HEK293 (cell line): Measurements from ENCODE around the gene MDFIC.

Source experiments
- CTCF ChIA-PET: fragments of 350-600 bp; formaldehyde crosslinking; extraction: SDS; loops from one replicate; lab custom pipeline; 2021; ENCODE audit warnings: antibody characterized with exemption; lab: Yijun Ruan, JAX
- POLR2A ChIA-PET: fragments of 300-600 bp; formaldehyde crosslinking; extraction: SDS; loops from one replicate; lab custom pipeline; 2020; ENCODE audit warnings: antibody characterized with exemption, inconsistent platforms; lab: Yijun Ruan, JAX
- H3K27ac ChIP-seq: fragments of 200-500 bp; sonication (Bioruptor generic); 2 replicates; pipeline ENCODE4 v1.5.1; 2014; ENCODE audit warnings: low read depth, low read length, control low read depth, inconsistent platforms; ENCODE audit errors: extremely low read depth
- H3K36me3 ChIP-seq, 2 experiments: fragments of 200-500 bp in 1 of 2; sonication (Bioruptor generic) in 1 of 2; 1 replicate in 1 of 2; 2 replicates in 1 of 2; pipeline ENCODE4 v1.5.1; 2014 to 2017; ENCODE audit warnings: inconsistent platforms in 2 of 2, low read length in 2 of 2; ENCODE audit not compliant: control insufficient read depth in 2 of 2, insufficient read depth in 1 of 2
- H3K4me1 ChIP-seq: fragments of 200-500 bp; sonication (Bioruptor generic); 2 replicates; pipeline ENCODE4 v1.5.1; 2014; ENCODE audit warnings: mild to moderate bottlenecking, low read length, inconsistent platforms; ENCODE audit not compliant: control insufficient read depth, insufficient read depth
- H3K4me3 ChIP-seq: 2 replicates; pipeline ENCODE4 v1.5.1; 2011; ENCODE audit warnings: low read depth, mild to moderate bottlenecking, control low read depth, low read length, moderate library complexity
- H3K9me3 ChIP-seq: fragments of 200-500 bp; sonication (Bioruptor generic); 2 replicates; pipeline ENCODE4 v1.5.1; 2014; ENCODE audit warnings: low read depth, low read length, inconsistent platforms; ENCODE audit not compliant: control insufficient read depth, insufficient read depth
- PRDM10 ChIP-seq: fragments of 450-650 bp; formaldehyde crosslinking; IDR thresholded peaks from 2 replicates; pipeline ENCODE4 v1.5.1; 2016; ENCODE audit warnings: missing biosample characterization, missing genetic modification characterization
- SALL2 ChIP-seq: fragments of 450-650 bp; formaldehyde crosslinking; IDR thresholded peaks from 2 replicates; pipeline ENCODE4 v1.5.0; 2017; ENCODE audit warnings: missing biosample characterization, mild to moderate bottlenecking, missing genetic modification characterization, borderline replicate concordance
- SCRT2 ChIP-seq: fragments of 450-650 bp; formaldehyde crosslinking; IDR thresholded peaks from 2 replicates; pipeline ENCODE4 v1.5.1; 2016; ENCODE audit warnings: missing biosample characterization, missing genetic modification characterization
- TRIM28 ChIP-seq: IDR thresholded peaks from 2 replicates; pipeline ENCODE4 v1.6.1; 2011; ENCODE audit warnings: low read length, control low read depth, borderline replicate concordance
- ZBTB11 ChIP-seq: fragments of 450-650 bp; formaldehyde crosslinking; conservative IDR thresholded peaks from 2 replicates; pipeline ENCODE4 v1.5.1; 2016; ENCODE audit warnings: low read depth, missing biosample characterization, missing genetic modification characterization
- ZFHX2 ChIP-seq: fragments of 450-650 bp; formaldehyde crosslinking; conservative IDR thresholded peaks from 2 replicates; pipeline ENCODE4 v1.5.1; 2016; ENCODE audit warnings: missing biosample characterization, missing genetic modification characterization
- ZNF112 ChIP-seq: fragments of 450-650 bp; formaldehyde crosslinking; IDR thresholded peaks from 2 replicates; pipeline ENCODE4 v1.5.0; 2017; ENCODE audit warnings: missing biosample characterization, missing genetic modification characterization
- ZNF148 ChIP-seq: fragments of 450-650 bp; formaldehyde crosslinking; IDR thresholded peaks from 2 replicates; pipeline ENCODE4 v1.5.0; 2017; ENCODE audit warnings: missing biosample characterization, missing genetic modification characterization, borderline replicate concordance
- ZNF221 ChIP-seq: fragments of 450-650 bp; formaldehyde crosslinking; IDR thresholded peaks from 2 replicates; pipeline ENCODE4 v1.5.1; 2017; ENCODE audit warnings: missing biosample characterization, missing genetic modification characterization, borderline replicate concordance
- ZNF513 ChIP-seq: fragments of 450-650 bp; IDR thresholded peaks from 2 replicates; pipeline ENCODE4 v1.5.1; 2018; ENCODE audit warnings: missing biosample characterization, missing genetic modification characterization
- ZNF544 ChIP-seq: fragments of 450-650 bp; formaldehyde crosslinking; IDR thresholded peaks from 2 replicates; pipeline ENCODE4 v1.5.0; 2017; ENCODE audit warnings: missing biosample characterization, missing genetic modification characterization
- ZNF555 ChIP-seq: fragments of 450-650 bp; formaldehyde crosslinking; conservative IDR thresholded peaks from 2 replicates; pipeline ENCODE4 v1.5.1; 2017; ENCODE audit warnings: missing biosample characterization, mild to moderate bottlenecking, missing genetic modification characterization, inconsistent platforms
- ZNF768 ChIP-seq: fragments of 450-650 bp; formaldehyde crosslinking; IDR thresholded peaks from 2 replicates; pipeline ENCODE4 v1.5.1; 2018; ENCODE audit warnings: missing biosample characterization, mild to moderate bottlenecking, missing genetic modification characterization
- ZNF830 ChIP-seq: fragments of 450-650 bp; IDR thresholded peaks from 2 replicates; pipeline ENCODE4 v1.5.0; 2018; ENCODE audit warnings: missing biosample characterization, missing genetic modification characterization, low read depth, mild to moderate bottlenecking, moderate library complexity
- TF ChIP-seq, protein P1 (sequence below): fragments of 450-650 bp; formaldehyde crosslinking; IDR thresholded peaks from 2 replicates; pipeline ENCODE4 v1.5.1; 2017; ENCODE audit warnings: missing biosample characterization, missing genetic modification characterization

The MDFIC gene

GRCh38 chr7:115042596-115042995, 120.7 kb downstream of the MDFIC start:
- H3K4me3 ChIP-seq, result no peak overlapping the region
- no peaks in the 10 kb centered on the region for H3K36me3 ChIP-seq
- TF ChIP-seq ZNF544 (no peak), ZNF555 (tag by site-specific recombination) (no peak), TRIM28 (no peak), ZNF768 (tag by site-specific recombination) (no peak), ZBTB11 (tag by site-specific recombination) (no peak), PRDM10 (tag by site-specific recombination) (no peak), ZNF830 (tag by site-specific recombination) (no peak), ZNF221 (tag by site-specific recombination) (no peak), ZNF112 (tag by site-specific recombination) (no peak), ZNF148 (tag by site-specific recombination) (no peak), ZFHX2 (tag by site-specific recombination) (no peak), SCRT2 (tag by site-specific recombination) (no peak), SALL2 (tag by site-specific recombination) (no peak), ZNF513 (tag by site-specific recombination) (no peak)
- TF ChIP-seq, protein P1, sequence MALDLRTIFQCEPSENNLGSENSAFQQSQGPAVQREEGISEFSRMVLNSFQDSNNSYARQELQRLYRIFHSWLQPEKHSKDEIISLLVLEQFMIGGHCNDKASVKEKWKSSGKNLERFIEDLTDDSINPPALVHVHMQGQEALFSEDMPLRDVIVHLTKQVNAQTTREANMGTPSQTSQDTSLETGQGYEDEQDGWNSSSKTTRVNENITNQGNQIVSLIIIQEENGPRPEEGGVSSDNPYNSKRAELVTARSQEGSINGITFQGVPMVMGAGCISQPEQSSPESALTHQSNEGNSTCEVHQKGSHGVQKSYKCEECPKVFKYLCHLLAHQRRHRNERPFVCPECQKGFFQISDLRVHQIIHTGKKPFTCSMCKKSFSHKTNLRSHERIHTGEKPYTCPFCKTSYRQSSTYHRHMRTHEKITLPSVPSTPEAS (tag by site-specific recombination), result no peak
- ChIA-PET POLR2A (no interaction called here), CTCF (no interaction called here)
- H3K9me3 ChIP-seq, result no peaks in the 10 kb centered on the region
- no peaks in the 10 kb centered on the region for H3K4me1 ChIP-seq
- H3K27ac ChIP-seq, result no peak overlapping the region
